SKM-1 (cell line): ENCODE results near the gene SMC1A.

Experiments used
- DNase-seq: peaks from one replicate; lab custom pipeline; 2025; ENCODE audit not compliant: unreplicated experiment; lab: John Stamatoyannopoulos, UW

The SMC1A gene

DNA sequence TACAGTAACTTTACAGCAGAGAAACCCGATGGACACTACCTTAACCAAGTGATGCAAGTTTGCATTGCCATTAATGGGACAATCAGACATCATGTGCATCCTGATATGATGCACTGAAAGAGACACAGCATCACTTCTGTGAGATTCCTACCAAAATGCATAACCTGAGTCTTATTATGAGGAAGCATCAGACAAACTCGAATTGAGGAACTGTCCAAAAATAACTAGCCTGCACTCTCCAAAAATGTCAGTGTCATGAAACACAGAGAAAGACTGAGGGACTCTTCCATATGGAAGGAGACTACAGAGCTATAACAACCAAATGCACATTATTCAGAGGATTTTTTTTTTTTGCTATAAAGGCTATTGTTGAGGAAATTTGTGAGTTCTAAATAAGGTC is 74.5 kb downstream of the SMC1A start:
- DNase-seq, result no peak

DNA sequence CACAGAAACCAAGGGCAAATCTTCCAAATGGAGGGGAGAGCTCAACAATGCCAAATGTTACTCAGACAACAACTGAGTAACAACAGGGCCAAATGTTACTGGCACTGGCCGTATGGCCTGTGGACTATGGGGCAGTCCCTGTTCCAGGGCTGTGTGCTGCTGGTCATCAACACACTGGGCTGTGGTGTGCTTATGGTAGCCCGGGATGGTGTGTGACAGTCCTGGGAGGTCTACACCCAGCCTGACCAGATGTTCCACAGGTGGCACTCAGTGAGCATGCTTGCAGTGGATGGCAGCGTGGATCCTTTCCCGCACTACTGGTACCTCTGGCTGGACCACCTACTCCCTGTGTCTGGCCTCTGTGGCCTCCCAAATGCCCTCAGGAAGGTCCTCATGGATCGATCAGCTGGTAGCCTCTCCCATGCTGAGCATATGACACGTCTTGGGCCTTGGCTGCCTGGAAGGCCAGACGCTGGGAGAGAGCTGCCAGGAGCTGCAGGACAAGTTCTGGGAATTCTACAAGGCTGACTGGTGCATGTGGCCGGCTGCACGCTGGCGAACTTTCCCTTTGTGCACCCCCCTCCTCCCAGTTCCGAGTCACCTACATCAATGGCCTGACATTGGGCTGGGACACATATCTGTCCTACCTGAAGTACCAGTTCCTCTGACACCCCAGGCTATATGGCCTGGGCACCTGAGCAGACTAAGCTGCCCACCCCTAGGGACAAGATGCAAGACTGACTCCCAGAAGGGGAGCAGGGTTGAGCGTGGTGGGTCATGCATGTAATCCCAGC is 81.4 kb downstream of the SMC1A start:
- no peak for DNase-seq

DNA sequence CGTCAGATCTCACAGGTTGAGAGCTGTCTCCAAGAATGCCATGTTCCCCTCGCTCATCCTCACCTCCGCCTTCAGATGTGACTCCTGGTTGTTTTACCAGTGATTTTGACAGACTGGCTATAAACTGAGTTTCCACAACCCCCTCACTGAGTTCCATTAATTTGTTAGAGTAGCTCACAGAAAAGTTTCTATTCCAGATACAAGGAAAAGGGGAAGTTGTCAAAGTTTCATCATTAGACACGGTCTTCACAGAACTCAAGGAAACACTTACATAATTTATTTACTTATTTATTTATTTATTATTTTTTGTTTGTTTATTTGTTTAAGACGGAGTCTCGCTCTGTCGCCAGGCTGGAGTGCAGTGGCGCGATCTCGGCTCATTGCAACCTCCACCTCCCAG is 85.4 kb downstream of the SMC1A start:
- DNase-seq, result no peak

DNA sequence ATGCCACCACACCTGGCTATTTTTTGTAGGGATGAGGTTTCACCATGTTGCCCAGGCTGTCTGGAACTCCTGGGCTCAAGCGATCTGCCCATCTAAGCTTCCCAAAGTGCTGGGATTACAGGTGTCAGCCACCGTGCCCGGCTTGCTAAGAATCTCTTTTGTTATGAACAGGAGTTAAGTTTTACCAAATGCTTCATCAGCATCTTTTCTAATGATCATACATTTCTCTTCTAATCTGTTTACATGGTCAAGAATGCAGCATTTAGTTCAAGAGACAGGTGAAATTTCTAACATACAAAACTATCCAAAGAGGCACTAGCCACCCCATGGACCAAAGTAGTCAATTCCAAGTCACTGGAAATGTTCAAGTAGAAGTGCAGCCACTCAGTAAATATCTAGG is 88.6 kb downstream of the SMC1A start:
- DNase-seq, result no peak

- no peak for DNase-seq
These were observed 90.2 kb downstream of the SMC1A start for GRCh38 chrX:53332204-53332603.

DNA sequence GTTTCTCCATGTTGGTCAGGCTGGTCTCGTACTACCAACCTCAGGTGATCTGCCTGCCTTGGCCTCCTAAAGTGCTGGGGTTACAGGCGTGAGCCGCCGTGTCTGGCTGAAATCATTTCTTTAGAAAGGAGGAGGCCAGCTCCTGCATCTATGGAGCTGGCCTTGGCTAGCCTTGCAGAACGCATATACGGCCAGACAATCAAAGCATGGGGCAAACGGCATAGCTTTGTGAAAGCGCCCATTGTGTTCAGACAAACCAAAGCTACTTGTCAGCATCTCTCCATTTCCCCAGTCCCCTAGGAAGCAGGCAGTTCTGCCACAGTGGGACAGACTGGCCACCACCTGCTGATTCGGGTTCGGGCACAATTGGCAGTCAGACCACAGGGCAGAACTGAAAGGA is 92.1 kb downstream of the SMC1A start:
- no peak for DNase-seq

GRCh38 chrX:53324803-53325202 is 97.7 kb downstream of the SMC1A start:
- DNase-seq, result no peak
